Iris pigment epithelial cell (primary cell): Measurements from ENCODE around the gene CDH22.

Experiments used
- DNase-seq: peaks from one replicate; pipeline ENCODE4 v3.0.0-alpha.2; 2011; ENCODE audit warnings: low read depth

CDH22 gene

DNA sequence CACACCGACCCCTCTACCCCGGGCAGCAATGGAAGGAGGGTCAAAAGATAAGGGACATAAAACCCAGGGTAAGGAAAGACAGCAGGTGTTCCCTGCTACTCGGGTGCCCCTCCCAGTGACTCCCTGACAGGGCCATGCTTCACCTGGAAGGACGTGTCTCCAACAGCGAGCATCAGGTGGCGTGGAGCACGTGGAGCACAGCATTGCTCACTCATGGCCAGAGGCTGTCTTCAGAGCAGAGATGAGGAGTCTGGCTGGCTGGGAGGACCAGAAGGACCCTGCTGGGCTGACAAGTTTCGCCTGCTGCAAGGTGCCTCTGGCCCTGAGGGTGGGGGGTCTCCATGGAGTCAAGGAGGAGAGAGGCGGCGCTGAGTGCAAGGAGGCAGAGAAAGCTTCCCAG lies 15.3 kb upstream of the CDH22 start:
- no peak for DNase-seq

DNA sequence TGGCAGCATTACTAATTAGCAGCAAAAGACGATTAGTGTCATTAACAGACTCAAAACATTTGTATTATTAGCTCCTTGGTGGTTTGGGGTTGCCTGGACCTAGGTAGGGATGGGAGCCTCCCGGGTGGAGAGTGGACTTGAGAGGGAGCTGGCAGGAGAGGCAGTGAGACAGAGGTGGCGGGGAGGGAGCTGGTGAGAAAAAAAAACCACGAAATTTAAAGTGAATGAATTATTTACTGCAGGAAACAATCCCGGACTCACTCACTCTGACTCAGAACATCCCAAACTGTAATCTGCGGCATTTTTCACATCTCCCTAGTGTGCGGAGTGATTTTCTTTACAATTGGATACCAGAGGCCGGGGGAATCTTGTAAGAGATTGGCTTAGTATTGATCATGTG lies 14.3 kb upstream of the CDH22 start:
- no peak for DNase-seq

DNA sequence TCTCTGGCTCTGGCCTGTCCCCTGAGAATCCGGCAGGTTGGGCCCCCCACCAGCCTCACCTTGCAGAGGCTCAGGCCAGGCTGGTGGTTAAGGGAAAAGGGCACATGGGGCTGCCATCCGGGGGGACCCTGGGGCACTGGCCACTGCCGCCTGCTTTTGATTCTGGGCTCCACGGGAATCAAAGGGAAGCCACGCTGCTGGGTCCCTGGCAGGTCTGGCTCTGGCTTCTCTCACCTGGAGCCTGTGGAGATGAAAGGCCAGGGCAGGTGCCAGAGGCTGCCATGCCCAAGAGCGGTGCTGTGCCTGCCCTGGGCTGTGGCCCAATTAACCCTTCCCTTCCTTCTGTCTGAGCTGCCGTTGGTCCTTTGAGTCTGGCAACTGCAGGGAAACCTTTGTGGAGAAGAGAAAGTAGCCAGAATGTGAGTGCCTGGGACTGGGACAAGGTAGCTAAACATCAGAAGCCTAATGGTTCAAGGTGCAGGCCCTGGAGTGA lies 9.4 kb upstream of the CDH22 start:
- no peak for DNase-seq

DNA sequence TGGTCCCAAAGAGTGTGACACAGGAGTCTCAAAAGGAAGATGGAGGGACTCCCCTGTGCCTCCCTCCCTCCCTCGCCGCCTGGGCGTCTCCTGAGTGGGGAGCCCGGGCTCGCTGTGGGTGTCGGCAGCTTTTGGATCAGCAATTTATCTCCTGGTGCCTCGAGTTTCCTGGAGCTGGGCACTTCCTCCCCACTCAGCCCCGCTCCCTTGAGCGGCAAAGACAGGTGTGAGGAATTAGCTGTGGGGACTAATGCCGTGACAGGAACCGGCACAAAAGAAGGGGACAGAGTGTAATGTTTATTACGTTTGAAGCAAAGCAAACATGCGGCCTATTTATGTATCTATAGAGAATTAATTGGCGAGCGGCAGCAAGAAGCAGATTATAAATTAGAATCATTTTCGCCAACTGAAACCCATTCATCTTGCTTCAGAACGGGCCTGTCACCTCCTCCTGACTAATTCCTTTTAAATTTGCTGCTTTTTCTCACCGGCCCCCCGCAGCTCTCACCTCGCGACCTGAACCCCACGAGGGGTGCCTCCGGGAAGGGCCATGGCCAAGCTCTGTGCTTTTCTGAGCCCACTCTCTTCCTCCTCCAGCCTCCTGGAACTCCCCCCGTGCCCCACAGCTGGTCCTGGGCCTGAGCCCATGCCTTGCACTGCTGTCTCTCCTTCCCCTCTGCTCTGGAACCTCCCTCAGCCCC lies 8.8 kb upstream of the CDH22 start:
- no peak for DNase-seq

DNA sequence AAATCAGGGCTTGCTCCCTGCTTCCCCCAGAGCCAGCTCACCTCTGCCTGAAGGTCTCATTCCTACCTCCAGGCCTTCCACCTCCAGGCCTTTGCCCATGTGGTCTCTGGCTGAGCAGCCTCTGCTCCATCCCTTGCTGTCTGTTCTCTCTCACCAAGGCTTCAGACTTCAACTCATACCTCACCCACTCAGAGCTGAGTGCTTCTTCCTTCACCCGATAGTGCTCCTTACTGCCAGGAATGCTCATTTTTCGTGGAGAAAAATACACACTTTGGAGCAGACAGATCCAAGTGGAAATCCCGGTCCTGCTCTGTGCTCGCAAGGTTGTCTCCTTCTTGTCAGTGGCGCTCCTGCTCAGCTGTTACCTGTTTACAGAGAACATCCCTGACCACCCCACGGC lies 7.0 kb upstream of the CDH22 start:
- no peak for DNase-seq

DNA sequence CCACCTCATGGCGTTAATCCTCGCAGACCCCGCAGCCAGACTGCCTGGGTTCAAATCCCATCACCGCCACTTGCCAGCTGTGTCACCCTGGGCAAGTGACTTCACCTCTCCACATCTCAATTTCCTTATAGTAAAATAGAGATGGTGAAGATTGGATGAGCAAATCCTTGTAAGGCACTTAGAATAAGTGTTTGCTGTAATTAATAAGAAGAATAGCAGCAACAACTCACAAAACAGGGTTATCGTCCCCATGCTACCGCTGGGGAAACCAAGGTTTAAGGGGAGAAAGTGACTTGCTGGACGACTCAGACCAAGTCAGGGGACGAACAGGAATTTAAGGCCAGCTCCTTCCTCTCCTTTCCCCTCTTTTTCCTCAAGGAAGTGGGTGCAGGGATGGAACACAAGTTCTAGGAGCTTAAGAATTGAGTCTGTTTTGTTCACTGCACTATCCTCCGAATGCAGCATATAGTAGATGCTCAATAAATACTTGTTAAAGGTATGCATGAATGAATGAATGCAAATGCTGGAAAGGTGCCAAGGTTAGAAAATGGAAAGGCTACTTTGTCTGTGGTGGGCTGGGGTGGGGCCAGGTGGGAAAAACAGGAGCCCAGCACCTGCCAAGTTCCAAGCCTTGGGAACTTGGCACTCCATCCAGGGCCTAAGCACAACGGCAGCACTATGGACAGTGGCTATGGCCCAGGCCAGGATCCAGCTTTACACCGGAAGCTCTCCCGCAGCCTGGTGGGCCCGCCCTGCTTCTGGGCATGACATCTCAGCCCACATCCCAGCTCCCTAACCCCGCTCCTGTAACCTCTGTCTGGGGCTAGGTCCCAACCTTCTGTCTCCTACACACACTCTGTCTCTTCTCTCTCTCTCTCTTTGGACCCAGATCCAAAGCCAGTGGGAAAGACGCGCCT lies 4.9 kb upstream of the CDH22 start:
- no peak for DNase-seq

DNA sequence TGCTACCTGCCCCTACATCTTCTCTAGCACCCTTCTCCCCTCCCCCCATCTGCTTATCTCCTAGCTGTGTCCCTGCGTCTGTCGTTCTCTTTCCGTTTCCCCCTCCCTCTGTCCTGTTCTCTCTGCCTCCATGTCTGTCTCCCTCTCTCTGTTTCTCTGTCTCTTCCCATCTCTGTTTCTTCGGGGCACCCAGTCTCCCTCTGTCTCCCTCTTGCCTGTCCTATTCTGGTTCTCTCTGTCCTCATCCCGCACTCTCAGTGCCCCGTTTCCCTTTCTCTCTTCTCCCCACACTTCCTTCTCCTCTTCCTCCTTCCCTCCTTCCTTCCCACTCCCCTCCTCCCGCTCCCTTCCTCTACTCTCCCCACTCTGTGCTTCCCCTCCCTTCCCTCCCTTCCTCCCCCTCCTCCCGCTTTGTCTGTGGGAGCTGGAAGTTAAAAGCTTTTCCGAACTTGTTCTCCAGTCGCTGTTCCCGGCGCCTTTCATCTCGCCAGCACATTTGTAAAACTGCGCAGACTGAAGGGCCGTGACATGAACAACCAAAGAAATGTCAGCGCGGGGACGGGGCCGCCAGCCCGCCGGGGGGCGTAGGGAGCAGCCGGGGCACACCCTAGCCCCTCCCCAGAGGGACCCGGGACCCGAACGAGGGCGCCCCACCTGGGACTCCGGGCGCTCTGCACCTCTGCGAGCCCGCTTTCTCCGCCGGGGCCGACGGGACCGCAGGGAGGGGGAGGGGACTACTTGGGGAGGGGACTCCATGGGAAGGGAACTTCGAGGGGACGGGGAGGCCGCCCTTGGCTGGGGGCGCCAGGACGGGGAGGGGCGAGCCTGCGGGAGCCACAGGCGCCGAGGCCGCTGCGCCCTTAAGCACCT lies 4.0 kb upstream of the CDH22 start:
- DNase-seq: no peak

DNA sequence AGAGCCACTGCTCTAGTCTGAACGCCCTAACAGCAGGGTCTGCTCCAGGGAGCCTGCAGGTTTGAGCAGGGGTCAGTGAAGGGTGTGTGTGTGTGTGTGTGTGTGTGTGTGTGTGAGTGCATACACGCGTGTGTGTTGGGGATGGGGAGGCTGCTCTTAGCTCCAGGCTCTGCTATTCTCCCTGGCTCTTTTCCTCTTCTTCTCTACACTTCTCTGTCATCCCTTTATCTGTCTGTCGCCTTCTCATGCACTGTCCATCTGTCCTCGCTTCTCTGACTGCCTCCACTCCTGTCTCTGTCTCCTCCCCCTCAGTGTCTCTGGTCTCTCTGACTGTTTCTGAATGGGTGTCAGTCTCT lies 3.4 kb upstream of the CDH22 start:
- no peak for DNase-seq

DNA sequence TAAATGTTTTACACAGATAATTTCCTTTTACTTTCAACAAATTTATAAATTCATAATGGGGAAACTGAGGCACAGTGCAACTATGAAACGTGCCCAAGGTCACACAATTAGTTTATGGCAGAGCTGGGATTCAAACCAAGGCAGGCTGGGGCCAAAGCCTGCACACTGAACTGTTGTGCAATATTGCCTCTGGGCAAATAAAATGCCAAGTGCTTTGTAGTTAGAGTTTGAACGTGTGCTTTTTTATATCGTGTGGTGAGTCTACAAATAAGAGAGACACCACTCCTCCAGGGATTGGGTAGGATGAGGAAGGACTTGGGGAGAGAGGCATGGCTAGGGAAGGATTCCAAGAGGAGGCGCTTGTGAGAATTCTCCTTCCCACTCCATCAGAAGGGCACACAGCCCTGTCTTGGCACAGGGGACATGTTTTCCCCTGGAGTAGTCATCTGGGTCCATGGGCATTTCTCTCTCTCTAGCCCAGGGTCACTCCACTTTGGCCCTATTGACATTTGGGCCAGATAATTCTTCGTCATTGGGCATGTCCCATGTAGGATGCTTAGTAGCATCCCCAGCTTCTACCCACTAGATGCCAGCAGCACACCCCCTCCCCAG lies 2.8 kb upstream of the CDH22 start:
- DNase-seq: no peak

DNA sequence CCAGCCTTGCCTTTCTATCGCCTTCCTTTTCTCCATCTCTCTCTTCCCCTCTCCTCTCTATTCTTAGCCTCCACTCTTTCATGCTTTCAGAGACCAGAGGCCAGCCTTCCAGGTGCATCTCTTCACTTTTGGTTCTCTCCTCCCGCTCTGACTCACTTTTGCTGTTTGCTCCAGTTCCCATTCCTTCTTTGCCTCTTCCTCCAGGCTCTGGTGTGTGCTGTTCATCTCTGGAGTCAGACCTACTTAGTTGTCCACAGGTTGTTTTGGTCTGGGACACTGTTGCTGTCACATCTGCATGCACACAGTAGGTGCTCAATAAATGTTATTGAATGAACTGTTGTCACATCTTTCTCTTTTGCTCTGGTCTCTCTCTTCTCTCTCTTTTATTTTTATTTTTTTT lies 1.6 kb upstream of the CDH22 start:
- DNase-seq: no peak

DNA sequence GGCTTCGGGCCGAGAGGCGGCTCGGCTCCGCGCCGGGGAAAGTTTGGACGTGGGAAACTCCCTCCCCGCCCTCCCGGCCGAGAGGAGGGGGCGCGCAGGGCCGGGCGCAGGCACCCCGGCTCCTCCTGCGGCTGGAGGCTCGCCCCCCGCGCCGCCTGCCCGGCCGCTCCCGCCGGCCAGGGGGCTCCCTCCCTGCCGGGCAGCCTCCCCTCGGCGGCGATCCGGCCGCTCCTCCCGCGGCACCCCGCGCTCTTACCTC lies 370 bp downstream of the CDH22 start:
- no peak for DNase-seq

DNA sequence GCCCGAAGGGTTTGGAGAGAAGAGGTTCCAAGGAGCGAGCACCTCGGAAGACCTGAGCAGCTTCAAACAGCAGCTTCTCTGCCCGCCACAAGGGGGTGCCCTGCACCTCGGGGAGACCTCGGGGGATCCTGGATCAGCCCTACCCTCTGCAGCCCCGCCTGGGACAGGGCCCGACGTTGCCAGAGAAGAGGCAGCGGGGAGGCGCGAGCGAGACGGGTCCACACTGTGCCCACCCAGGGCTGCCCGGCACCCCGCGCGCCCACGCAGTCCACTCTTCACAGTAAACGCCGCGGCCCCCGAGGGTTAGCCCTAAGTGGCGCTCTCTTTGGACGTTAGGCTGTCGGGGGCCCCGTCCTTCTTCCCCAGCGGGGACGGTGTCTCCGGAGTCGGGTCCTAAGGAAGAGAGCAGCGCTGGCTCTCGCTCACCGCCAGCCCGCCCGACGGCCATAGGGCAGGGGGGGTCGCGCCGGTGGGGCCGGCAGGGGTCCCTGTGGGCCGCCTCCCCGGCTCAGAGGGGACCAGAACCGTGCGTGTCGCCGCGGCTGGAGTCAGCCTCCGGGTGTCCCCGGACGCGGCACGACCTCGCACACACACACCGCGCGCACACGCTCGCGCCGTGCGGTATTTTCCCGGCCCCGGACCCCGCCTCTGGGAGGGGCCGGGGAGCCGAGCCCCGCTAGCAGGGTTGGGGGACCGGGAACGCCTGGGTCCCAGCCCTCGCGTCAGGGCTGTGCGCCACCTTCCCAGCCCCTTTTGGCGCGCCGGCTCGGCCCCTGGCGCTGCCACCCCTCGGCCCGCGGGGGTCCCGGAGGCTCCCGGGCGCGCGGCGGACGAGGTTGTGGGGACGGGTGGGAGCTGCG lies 929 bp downstream of the CDH22 start:
- peak; percentile 49 for DNase-seq

DNA sequence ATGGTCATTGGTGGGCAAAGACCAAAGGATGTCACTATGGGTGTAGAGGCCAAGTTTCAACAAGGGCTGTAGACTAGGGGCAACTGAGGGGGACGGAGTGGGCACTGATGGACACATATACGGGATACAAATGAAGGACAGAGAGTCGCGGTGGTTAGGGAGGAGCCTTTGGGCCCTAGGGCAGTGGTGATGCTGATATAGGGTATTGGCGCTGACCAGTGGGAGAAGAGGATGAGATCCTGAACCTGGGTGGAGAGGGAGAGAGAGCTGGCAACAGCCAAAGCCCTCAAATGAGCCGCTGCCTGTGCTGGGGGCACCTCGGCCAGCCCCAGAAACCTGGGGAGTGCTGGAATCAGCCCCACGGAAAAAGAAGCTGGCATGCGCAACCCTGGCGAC lies 1.6 kb downstream of the CDH22 start:
- DNase-seq: no peak

DNA sequence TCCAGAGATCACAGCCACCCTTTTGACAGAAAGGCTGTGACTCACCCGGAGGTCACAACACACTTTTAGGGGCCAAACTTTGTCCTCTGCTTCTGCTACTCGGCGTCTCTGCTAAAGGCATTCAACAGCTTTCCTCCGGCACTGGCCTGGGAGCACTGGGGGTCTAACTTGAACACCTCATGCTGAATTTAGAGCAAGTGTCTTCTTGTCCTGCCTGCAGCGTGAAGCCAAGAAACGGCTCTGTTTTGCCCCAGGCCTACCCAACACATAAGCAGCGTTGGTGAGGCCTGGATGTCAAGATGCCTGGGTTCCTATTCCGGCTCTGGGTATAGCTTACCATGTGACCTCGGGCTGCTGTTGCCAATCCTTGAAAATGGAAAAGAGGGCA lies 2.3 kb downstream of the CDH22 start:
- DNase-seq: no peak

DNA sequence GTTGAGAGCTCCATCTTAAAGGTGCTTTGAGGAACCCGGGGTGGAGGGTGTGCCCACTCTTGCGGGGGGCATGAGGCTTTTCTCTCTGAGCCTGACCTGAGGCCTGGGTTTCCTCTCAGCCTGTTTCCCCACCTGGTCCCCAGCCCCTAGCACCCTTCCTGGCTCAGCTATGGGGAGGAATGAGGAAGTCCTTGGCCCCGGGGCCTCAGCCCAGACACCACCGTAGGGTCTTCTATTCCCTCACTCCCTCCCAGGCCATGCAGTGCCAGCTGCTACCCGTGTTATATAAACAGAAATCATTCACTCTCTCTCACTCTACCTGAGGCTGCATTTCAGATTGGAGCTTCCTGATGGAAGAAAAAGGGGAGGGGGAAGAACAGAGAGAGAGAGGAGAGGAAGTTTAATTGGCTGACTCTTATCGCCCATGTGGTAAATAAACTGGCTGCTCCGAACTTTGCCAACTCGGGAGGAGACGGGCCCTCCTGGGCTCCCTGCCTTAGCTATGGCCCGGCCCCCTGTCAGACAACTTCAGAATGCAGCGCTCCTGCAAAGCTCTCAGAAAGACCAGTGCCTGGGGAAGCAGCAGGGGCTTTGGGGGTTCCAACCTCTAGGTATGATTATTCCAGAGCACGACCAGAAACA lies 2.8 kb downstream of the CDH22 start:
- no peak for DNase-seq

DNA sequence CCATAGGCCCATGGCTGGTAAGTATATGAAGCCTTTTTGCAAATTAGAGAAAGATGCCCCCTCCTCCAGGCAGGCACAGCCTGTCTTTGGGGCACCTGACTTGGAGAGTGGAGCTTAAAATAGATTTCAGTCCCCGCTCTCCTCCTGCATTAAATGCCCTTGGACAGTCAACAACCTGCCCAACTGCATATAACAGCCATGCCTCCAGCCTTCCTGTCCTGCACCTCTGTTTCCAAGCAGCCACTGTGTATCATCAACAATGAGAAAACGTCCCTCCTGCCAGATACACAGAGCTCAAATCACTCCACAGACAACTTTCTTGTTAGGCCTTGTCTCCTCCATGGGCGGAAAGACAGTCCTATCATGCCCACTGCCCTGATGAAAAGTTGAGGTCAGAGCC lies 3.4 kb downstream of the CDH22 start:
- no peak for DNase-seq

DNA sequence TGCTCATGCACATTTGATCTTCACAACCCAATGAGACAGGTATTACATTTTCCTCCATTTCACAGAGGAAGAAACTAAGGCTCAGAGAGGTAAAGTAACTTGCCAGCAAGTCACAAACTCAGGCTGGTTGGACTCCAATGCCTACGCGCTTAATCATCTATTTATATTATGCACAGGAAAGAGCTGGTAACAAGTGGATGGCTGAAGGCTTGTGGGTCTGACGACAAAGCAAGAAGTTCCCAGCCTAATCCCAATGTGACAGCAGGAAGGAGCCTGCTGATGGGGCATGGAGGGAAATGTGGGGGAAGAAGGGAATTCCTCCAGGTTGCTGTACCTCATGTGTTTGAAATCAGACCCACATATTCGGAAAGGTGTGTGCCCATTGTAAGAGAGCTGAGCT lies 3.9 kb downstream of the CDH22 start:
- peak; percentile 8 for DNase-seq

DNA sequence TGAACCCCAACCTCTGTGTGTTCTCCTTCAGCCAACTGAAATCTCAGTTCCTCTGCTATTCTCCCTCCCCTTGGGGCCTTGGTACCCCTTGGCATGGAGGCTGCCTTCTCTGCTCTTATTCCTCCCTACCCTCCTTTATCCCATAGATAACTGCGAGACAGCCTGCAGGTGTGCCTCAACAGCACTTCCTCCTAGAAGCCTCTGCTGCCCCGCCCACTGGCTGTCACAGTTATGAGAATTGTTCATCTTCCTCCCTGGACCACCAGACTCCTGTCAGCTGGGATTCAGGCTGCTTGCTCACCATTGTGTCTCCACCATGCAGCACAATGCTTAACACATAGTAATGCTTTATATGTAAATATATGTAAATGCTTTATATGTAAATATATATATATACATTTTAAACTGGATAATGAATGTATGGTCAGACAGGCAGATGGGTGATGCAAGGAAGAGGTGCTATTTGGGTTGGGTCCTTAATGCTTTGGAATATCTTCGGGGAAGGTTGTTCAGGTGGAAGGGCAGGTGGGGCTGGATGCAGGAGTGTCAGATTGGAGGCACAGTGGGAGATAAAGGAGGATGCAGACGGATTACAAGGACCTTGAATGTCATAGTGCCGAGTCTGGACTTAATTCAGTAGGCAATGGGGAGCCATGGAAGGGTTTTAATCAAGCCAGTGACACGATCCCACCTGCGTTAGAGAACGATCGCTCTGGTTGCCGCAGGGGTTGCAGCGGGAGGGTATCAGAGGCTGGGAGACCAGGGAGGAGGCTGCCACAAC lies 4.9 kb downstream of the CDH22 start:
- DNase-seq: no peak

DNA sequence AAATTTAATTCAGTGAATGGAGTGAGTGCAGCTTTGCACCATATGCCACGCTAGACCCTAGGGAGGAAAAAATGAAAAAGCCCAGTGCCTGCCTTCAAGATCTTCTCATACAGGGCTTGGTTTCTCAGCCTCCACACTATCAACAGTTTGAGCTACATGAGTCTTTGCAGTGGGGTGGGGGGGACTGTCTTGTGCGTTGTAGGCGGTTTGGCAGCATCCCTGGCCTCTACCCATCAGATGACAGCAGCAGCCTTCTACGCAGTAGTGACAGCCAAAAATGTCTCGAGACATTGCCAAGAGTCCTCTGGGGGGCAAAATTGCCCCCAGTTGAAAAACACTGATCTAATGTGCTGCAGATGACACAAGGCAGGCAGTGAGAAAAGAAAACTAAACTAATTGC lies 6.2 kb downstream of the CDH22 start:
- no peak for DNase-seq

DNA sequence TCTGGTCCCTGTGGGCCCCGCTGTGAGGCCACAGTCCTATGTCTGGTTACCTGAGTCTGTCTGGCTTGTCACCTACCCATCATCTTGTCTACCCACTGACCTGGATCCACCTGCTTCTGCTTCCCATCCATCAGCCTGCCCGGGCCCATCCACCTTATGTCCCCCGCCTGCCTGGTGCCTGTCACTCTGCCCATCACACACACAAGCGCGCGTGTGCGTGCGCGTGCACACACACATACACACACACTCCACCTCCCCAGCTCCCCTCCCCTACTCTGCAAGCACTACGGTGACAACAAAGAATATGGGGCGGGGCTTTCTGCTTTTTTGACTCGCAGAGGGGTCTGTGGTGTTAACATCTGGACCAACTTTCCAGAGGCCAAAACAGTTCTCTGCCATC lies 8.0 kb downstream of the CDH22 start:
- DNase-seq: no peak
